Measurements from ENCODE around the gene CLEC9A.

CLEC9A gene

DNA sequence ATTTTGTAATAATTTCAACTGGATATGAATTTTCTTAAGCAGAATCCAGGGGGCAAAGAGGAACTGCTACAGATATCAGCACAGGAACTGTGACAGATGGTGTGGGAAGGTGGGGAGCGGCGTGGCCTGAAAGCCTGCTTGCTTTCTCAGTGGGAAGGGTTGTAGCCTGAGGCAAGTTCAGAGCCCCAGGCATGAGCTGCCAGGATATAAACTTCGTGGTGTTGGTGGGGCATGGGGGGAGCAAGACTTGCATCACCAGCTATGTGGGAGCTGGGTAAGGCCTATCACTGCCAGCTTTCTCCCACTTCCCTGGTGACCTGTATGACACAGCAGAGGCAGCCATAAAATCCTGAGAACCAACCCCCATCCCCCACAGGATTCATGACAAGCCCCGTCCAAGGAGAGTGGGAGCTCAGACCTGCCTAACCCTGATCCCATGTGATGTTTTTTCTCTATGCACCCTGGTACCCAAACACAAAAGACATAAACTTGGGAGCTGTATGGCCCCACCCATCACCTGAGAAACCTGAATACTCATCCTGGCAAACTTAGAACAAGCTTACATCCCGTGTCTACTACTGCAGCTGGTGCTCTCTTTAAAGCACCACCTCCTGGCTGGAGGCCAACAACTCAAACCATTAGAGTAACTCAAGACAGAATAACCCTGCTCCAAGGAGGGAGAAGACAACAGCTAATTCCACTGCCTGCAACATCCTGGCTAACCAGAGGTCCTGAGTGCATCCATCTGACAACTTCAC lies 51.8 kb downstream of the CLEC9A start:
- POLR2A ChIA-PET = no interaction called here
- H3K4me3 ChIP-seq (ENCODE audit: low read depth, low read length) = no peak overlapping the region
- CTCF ChIA-PET = no interaction called here
- TF ChIP-seq, protein P1, sequence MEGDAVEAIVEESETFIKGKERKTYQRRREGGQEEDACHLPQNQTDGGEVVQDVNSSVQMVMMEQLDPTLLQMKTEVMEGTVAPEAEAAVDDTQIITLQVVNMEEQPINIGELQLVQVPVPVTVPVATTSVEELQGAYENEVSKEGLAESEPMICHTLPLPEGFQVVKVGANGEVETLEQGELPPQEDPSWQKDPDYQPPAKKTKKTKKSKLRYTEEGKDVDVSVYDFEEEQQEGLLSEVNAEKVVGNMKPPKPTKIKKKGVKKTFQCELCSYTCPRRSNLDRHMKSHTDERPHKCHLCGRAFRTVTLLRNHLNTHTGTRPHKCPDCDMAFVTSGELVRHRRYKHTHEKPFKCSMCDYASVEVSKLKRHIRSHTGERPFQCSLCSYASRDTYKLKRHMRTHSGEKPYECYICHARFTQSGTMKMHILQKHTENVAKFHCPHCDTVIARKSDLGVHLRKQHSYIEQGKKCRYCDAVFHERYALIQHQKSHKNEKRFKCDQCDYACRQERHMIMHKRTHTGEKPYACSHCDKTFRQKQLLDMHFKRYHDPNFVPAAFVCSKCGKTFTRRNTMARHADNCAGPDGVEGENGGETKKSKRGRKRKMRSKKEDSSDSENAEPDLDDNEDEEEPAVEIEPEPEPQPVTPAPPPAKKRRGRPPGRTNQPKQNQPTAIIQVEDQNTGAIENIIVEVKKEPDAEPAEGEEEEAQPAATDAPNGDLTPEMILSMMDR (IDR thresholded peaks at IDR 0.05; ENCODE audit: insufficient read depth, low read length, missing control alignments) = no peak
- no peak for DNase-seq (ENCODE audit: low read depth, low spot score)

- no peak overlapping the region for H3K4me3 ChIP-seq (ENCODE audit: low read depth, low read length)
- ChIA-PET POLR2A (no interaction called here), CTCF (interaction anchor here (0.6 kb wide), 1 partner anchor 9 kb away, joined by 3 read pairs; no protein-coding TSS in a partner anchor)
- no peak for DNase-seq (ENCODE audit: low read depth, low spot score)
- TF ChIP-seq, protein P1 (IDR thresholded peaks at IDR 0.05; ENCODE audit: insufficient read depth, low read length, missing control alignments) = no peak
These were observed 54.3 kb downstream of the CLEC9A start for GRCh38 chr12:10084733-10085132.

GRCh38 chr12:10086387-10086786 lies 55.9 kb downstream of the CLEC9A start:
- no peak for DNase-seq (ENCODE audit: low read depth, low spot score)
- POLR2A ChIA-PET = no interaction called here
- H3K4me3 ChIP-seq (ENCODE audit: low read depth, low read length) = no peak overlapping the region
- TF ChIP-seq, protein P1 (IDR thresholded peaks at IDR 0.05; ENCODE audit: insufficient read depth, low read length, missing control alignments) = no peak
- CTCF ChIA-PET = no interaction called here

GRCh38 chr12:10088031-10088430 lies 57.5 kb downstream of the CLEC9A start:
- POLR2A ChIA-PET = no interaction called here

GRCh38 chr12:10088955-10089900 lies 58.7 kb downstream of the CLEC9A start:
- CTCF ChIA-PET = no interaction called here
- POLR2A ChIA-PET = no interaction called here
- no peak for DNase-seq (ENCODE audit: low read depth, low spot score)
- no peak overlapping the region for H3K4me3 ChIP-seq (ENCODE audit: low read depth, low read length)
- TF ChIP-seq, protein P1 (IDR thresholded peaks at IDR 0.05; ENCODE audit: insufficient read depth, low read length, missing control alignments) = no peak

More at GRCh38 chr12:10088031-10088430, 57.5 kb downstream of the CLEC9A start:
- TF ChIP-seq, protein P1 (IDR thresholded peaks at IDR 0.05; ENCODE audit: insufficient read depth, low read length, missing control alignments) = no peak
- DNase-seq (ENCODE audit: low read depth, low spot score) = no peak
- CTCF ChIA-PET = no interaction called here
- no peak overlapping the region for H3K4me3 ChIP-seq (ENCODE audit: low read depth, low read length)

Data from AG04449 (cell line).